ENCODE measurements around the gene RASGRF1. TPM values are rescaled to one million over a fixed set of nuclear protein-coding genes. Genes with fewer than 3 reads are reported as not detected.
A peak's percentile ranks its signal among the peaks of the same experiment; 100 is the strongest.

Gene RASGRF1
- total and polyA plus RNA-seq, 7 donors, result 0.03 to 0.05 TPM; not detected in 5

- H3K27me3 ChIP-seq (ENCODE audit: insufficient read depth in 3 of 3, low read length in 2 of 3), result no peaks in the 10 kb centered on the region
- no peaks in the 10 kb centered on the region for H3K36me3 ChIP-seq (ENCODE audit: insufficient read depth in 1 of 2, low read depth in 1 of 2)
- TF ChIP-seq CTCF (IDR thresholded peaks at IDR 0.05), result no peak
- no peaks in the 10 kb centered on the region for H3K4me1 ChIP-seq
- intact Hi-C loops (cut with DNase I), result no loop called here
- no peak overlapping the region for H3K4me3 ChIP-seq
- DNase-seq, result no peak
- H3K27ac ChIP-seq, result no peak overlapping the region
- ATAC-seq, result no peak
- 57 to 65% (median 58%) methylated on average over 10 of the region's 10 CpGs for whole genome bisulfite sequencing, 3 donors
- no peaks in the 10 kb centered on the region for H3K9me3 ChIP-seq
Measured at GRCh38 chr15:78987556-78988360, 102.8 kb downstream of the RASGRF1 start.

- intact Hi-C loops (cut with DNase I), result no loop called here
- no peaks in the 10 kb centered on the region for H3K4me1 ChIP-seq
- H3K9me3 ChIP-seq, result no peaks in the 10 kb centered on the region
- 77 to 83% (median 81%) methylated on average over 6 of the region's 6 CpGs for WGBS, 3 donors
- no peak overlapping the region for H3K4me3 ChIP-seq
- H3K27ac ChIP-seq, result no peak overlapping the region
- H3K27me3 ChIP-seq (ENCODE audit: insufficient read depth in 3 of 3, low read length in 2 of 3), result no peaks in the 10 kb centered on the region
- ATAC-seq (no peak), DNase-seq (no peak)
- H3K36me3 ChIP-seq (ENCODE audit: insufficient read depth in 1 of 2, low read depth in 1 of 2), result no peaks in the 10 kb centered on the region
- no peak for TF ChIP-seq CTCF (IDR thresholded peaks at IDR 0.05)
Measured at GRCh38 chr15:78985859-78986475, 104.6 kb downstream of the RASGRF1 start.

GRCh38 chr15:78984041-78984440 is 106.5 kb downstream of the RASGRF1 start:
- DNase-seq (no peak), ATAC-seq (no peak)
- H3K4me3 ChIP-seq, result no peak overlapping the region
- WGBS, 3 donors, result 92 to 100% (median 100%) methylated on average over 1 of the region's 1 CpG
- no peaks in the 10 kb centered on the region for H3K27me3 ChIP-seq (ENCODE audit: insufficient read depth in 3 of 3, low read length in 2 of 3)
- intact Hi-C loops (cut with DNase I), result no loop called here
- no peaks in the 10 kb centered on the region for H3K36me3 ChIP-seq (ENCODE audit: insufficient read depth in 1 of 2, low read depth in 1 of 2)
- no peaks in the 10 kb centered on the region for H3K9me3 ChIP-seq
- H3K27ac ChIP-seq, result no peak overlapping the region
- H3K4me1 ChIP-seq, result no peaks in the 10 kb centered on the region
- TF ChIP-seq CTCF (IDR thresholded peaks at IDR 0.05), result no peak

- DNase-seq (no peak), ATAC-seq (peak in 1 of 4 donors; percentile 20)
- Histone ChIP-seq H3K4me3 (no peak overlapping the region), H3K9me3 (no peaks in the 10 kb centered on the region), H3K27me3 (ENCODE audit: insufficient read depth in 3 of 3, low read length in 2 of 3) (no peaks in the 10 kb centered on the region), H3K36me3 (ENCODE audit: insufficient read depth in 1 of 2, low read depth in 1 of 2) (no peaks in the 10 kb centered on the region), H3K27ac (no peak overlapping the region), H3K4me1 (no peaks in the 10 kb centered on the region)
- WGBS, 3 donors, result 32 to 36% (median 35%) methylated on average over 5 of the region's 5 CpGs
- intact Hi-C loops (cut with DNase I), result no loop called here
- no peak for TF ChIP-seq CTCF (IDR thresholded peaks at IDR 0.05)
Measured at GRCh38 chr15:78983146-78983918, 107.2 kb downstream of the RASGRF1 start.
